NCI-H524 treated with DMSO at 0.1 percent for 48 hours (cell line): ENCODE results near the gene TEDDM1.

Experiments
- DNase-seq: peaks from one replicate; lab custom pipeline; 2025; lab: John Stamatoyannopoulos, UW

The TEDDM1 gene

GRCh38 chr1:182406012-182406411 lies 5.5 kb upstream of the TEDDM1 start:
- no peak for DNase-seq

GRCh38 chr1:182405578-182405977 lies 5.1 kb upstream of the TEDDM1 start:
- no peak for DNase-seq

DNA sequence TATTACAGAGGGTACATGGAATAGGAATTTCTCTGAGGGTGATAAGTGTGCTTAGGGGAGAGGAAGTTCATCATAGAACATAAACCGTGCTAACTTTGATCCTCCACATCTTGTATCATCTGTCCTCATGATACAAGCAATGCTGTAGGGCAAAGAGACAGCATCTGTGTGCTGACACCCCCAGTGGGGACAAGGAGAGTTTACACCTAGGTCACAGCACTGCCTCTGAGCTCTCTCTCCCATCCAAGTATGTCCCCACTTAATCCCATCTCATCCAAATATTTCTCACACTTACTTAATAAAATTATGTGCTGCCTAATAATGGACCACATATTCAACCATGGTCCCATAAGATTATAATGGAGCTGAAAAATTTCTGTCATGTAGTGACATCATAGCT lies 4.3 kb upstream of the TEDDM1 start:
- no peak for DNase-seq

- no peak for DNase-seq
Measured at GRCh38 chr1:182397653-182398393, 2.6 kb downstream of the TEDDM1 start.

GRCh38 chr1:182395906-182396305 lies 4.6 kb downstream of the TEDDM1 start:
- no peak for DNase-seq

- no peak for DNase-seq
Measured at GRCh38 chr1:182394055-182394775, 6.3 kb downstream of the TEDDM1 start.

DNA sequence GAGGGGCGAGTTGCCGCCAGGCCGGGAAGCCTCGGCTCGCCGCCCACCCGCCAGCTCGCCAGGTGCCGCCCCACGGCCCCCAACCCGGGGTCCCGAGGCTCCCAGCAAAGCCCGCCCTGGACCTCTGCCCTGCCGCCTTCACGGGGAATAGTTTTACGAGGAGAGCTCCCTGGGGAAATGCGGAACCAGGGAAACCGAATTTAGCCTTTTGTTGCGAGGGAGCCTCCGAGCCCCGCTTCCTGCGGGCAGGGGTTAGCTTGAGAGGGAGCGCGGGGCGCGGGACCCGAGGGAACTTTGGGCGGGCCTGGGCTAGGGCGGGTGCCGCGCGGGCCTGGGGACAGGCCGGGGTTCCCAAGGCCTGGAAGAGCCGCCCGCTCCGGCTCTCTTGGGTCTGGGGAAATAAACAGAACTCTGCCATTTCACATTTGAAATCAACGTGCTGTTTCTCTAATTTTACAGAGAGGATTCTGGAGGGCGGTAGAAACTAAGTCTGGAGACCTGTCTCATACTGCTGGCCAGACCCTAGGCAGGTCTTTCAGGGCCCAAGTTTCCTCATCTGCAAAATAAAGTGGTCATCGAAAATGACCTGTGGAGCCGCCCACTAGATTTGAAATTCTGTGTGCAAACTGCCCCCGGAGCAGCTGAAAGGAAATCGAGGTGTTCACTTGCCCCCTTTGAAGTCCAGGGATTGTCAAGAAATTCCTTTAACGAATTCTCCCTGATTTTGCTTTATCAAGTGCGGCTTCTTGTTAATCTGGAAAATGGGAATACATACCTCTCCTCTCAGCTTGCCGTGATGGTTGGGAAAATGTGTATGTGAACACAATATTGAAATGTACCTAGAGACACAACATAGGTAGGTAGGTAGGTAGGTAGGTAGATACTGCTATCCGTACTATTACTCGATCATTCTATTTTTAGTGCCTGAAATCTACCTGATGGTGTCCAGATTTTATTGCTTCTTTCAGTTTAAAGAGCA lies 8.1 kb downstream of the TEDDM1 start:
- DNase-seq: no peak

DNA sequence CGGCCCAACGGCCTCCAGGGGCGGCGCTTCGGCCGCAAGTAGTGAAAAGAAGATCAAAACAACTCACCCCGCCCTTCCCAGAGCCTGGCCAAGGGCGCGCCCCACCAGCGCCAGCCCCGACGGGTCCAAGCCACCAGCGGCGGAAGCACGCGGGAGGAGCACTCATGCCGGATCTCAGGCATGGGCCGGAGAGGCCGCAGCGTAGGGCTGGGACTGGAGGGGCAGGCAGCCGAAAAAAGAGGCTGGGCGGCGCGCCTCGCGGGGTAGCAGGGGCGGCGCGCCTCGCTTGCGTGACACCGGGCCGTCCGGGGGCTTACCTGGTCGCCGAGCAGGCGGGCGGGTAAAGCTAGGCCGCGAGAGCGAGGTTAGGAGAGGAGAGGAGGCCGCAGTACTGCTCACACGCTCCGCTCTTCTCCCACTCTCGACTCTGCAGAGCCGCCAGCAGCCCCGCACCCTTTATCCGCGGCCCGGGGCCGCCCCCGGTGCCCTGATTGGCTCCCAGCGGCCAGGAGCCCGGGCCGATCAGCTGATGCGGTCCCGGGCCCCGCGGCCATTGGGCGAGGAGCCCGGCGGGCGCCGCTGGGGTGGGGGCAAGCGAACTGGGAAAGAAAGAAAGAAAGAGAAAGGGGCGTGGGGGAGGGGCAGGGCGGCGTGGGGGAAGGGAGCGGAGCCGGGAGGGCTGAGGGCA lies 9.0 kb downstream of the TEDDM1 start, which contains the start of gene GLUL:
Gene GLUL (minus strand): TSS at position 429 of the 688 bp plus-strand sequence. CDS start 3,053 bp downstream, outside the sequence.
- peak; percentile 29 for DNase-seq

GRCh38 chr1:182391028-182391361 lies 9.5 kb downstream of the TEDDM1 start:
- DNase-seq: no peak

DNA sequence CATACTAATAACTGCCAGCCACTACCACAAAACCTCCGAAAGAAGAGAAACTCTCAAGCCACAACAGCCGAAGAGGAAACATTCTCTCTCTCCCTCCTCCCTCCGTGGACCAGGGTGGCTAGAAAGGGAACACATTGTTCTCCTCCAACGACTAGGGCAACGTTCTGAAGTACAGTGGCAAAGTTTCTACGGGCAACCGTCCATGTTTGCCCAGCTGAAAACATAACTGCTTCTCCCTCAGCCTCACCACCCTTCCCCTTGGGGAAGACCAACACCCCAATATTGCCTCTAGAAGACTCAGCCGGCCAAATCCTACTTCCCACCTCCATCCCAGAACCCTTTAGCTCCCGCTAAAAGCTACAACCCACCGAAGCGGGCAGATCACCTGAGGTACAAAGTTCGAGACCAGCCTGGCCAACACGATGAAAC lies 10.8 kb downstream of the TEDDM1 start:
- DNase-seq: no peak

DNA sequence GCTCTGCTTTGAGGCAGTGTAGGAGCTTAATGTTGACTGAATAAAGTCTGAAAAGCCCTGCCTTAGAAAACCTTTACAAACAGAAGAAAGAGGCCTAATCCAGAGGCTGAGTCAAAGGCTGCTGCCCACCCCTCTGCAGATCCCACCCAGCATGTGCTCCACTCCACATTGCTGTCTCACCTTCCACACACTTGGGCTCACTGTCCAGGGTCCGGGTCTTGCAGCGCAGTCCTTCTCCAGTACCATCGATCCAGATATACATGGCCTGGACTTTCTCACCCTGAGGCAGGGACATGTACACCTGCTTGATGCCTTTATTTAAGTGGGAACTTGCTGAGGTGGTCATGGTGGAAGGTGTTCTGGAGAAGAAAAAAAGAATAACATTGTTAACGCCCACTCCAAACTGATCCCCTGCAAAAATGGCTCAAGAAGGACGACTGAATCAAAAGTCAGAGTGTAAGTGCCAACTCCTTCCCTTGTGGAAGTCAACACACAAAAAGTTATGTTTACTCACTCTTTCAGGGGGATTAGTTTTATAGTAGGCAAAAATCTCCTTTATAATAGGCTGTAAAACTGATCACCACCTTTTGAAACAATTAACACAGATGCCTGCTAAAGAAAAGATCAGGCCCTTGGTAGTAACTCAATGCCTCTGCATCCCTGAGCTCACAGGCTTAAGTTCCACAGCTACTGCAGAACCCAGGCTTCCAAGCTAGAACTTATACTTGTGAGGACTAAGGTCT lies 11.9 kb downstream of the TEDDM1 start:
- no peak for DNase-seq

- no peak for DNase-seq
Measured at GRCh38 chr1:182387566-182387965, 12.9 kb downstream of the TEDDM1 start.

GRCh38 chr1:182386980-182387379 lies 13.5 kb downstream of the TEDDM1 start:
- DNase-seq: no peak

- no peak for DNase-seq
Measured at GRCh38 chr1:182385885-182386853, 14.3 kb downstream of the TEDDM1 start.

DNA sequence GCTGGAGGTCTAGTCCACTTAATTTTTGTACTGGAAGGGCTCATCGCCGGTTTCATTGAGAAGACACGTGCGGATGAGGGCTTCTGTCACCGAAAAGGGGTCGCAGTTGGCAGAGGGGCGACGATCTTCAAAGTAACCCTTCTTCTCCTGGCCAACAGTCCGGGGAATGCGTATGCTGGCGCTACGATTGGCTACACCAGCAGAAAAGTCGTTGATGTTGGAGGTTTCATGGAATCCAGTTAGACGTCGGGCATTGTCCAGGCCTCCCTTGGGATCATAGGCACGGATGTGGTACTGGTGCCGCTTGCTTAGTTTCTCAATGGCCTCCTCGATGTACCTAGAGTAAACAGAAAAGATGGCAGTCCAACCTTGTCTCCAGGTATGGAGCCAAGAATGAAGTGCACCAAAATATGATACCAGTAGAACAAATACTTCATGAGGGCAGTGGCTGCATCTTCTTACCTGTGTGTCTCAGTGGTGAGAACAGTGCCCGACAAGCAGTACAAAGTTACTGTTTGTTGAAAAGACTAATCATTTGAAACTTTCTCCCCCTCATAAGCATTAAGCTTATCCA lies 16.0 kb downstream of the TEDDM1 start:
- DNase-seq: no peak

DNA sequence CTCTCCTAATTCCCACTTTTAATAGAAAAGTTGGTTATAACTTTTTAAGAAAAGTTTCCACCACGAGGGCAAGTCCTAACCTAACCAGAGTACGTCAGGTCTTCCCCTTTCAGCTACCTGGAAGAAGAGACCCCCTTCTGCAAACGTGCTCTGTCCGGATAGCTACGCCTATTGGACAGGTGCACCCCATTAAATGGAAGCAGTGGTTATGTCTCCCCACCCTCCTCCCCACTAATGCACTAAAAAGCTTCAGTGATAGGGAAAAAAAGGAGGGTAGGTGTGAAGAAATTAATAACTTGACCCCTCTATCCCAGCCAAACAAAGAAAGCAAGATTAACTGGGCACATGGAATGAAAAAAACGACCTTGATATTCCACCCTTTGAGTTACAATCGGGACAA lies 16.5 kb downstream of the TEDDM1 start:
- DNase-seq: no peak

- no peak for DNase-seq
Measured at GRCh38 chr1:182383037-182383661, 17.3 kb downstream of the TEDDM1 start.

- no peak for DNase-seq
Measured at GRCh38 chr1:182381962-182382819, 18.3 kb downstream of the TEDDM1 start.
